CD14-positive monocyte (primary cell): Measurements from ENCODE around the gene EPS8L1. TPM values are rescaled to one million over a fixed set of nuclear protein-coding genes. Genes with fewer than 3 reads are reported as not detected.

Experiments used
- DNase-seq, 3 donors: peaks; one replicate each; pipeline ENCODE4 v3.0.0-alpha.2; 2011 to 2022
- H2AFZ ChIP-seq: 2 replicates; pipeline ENCODE4 v1.6.0; 2012; ENCODE audit warnings: mild to moderate bottlenecking, low read depth, low read length, inconsistent platforms; ENCODE audit not compliant: insufficient read depth, poor library complexity, severe bottlenecking
- H3K27ac ChIP-seq, 2 donors: 1 replicate in 1 of 2; 2 replicates in 1 of 2; pipeline ENCODE4 v1.5.1; 2012 to 2013; ENCODE audit warnings: low read length in 2 of 2, control low read depth in 1 of 2, inconsistent platforms in 1 of 2, low read depth in 1 of 2, mild to moderate bottlenecking in 1 of 2
- H3K27me3 ChIP-seq, 2 donors: one replicate each; pipeline versions ENCODE4 v1.6.0 to v1.6.1; 2011 to 2013; ENCODE audit warnings: low read length in 2 of 2; ENCODE audit not compliant: control insufficient read depth in 2 of 2, insufficient read depth in 2 of 2
- H3K36me3 ChIP-seq, 2 donors: replicated peaks in 1 of 2; 1 replicate in 1 of 2; 2 replicates in 1 of 2; pipeline versions ENCODE4 v1.5.1 to v1.6.1; 2012 to 2013; ENCODE audit warnings: low read length in 2 of 2, control low read depth in 1 of 2, inconsistent platforms in 1 of 2, mild to moderate bottlenecking in 1 of 2; ENCODE audit not compliant: insufficient read depth in 2 of 2, control insufficient read depth in 1 of 2
- H3K4me1 ChIP-seq, 2 donors: 1 replicate in 1 of 2; 2 replicates in 1 of 2; pipeline versions ENCODE4 v1.5.1 to v1.6.1; 2012 to 2013; ENCODE audit warnings: low read length in 2 of 2, control low read depth in 1 of 2, inconsistent platforms in 1 of 2, mild to moderate bottlenecking in 1 of 2, moderate library complexity in 1 of 2; ENCODE audit not compliant: insufficient read depth in 2 of 2, control insufficient read depth in 1 of 2
- H3K4me2 ChIP-seq: replicated peaks from 2 replicates; pipeline ENCODE3; 2012; ENCODE audit warnings: low read length, moderate library complexity, mild to moderate bottlenecking; ENCODE audit not compliant: poor library complexity, severe bottlenecking; ENCODE audit errors: extremely low read depth
- H3K4me3 ChIP-seq, 3 experiments: fragments of 200-600 bp in 1 of 3; sonication (generic) in 1 of 3; replicated peaks in 1 of 3; 1 replicate in 2 of 3; 2 replicates in 1 of 3; pipeline ENCODE4 v1.5.1; 2011 to 2013; ENCODE audit warnings: low read length in 3 of 3, mild to moderate bottlenecking in 3 of 3, control low read depth in 2 of 3, low read depth in 2 of 3, inconsistent platforms in 1 of 3, moderate library complexity in 1 of 3
- H3K79me2 ChIP-seq: 2 replicates; pipeline ENCODE4 v1.6.0; 2012; ENCODE audit warnings: mild to moderate bottlenecking, control low read depth, inconsistent platforms, low read length, moderate library complexity; ENCODE audit not compliant: insufficient read depth
- H3K9ac ChIP-seq: 2 replicates; pipeline ENCODE4 v1.6.0; 2017; ENCODE audit warnings: low read length, mild to moderate bottlenecking; ENCODE audit not compliant: insufficient read depth, poor library complexity, severe bottlenecking
- H3K9me3 ChIP-seq, 2 donors: replicated peaks in 1 of 2; 1 replicate in 1 of 2; 2 replicates in 1 of 2; pipeline versions ENCODE4 v1.5.1 to v1.6.1; 2012 to 2013; ENCODE audit warnings: low read length in 2 of 2, control low read depth in 1 of 2; ENCODE audit not compliant: control insufficient read depth in 1 of 2, insufficient read depth in 1 of 2
- H4K20me1 ChIP-seq: 2 replicates; pipeline ENCODE4 v1.6.0; 2012; ENCODE audit warnings: mild to moderate bottlenecking, low read length, control low read depth, moderate library complexity; ENCODE audit not compliant: insufficient read depth
- H3K27ac Mint-ChIP-seq, 7 donors: one replicate each; pipeline ENCODE4 v1.8.0; 2020; ENCODE audit warnings: mild to moderate bottlenecking in 7 of 7, mixed read lengths in 7 of 7, moderate library complexity in 6 of 7, inconsistent platforms in 2 of 7
- H3K27me3 Mint-ChIP-seq, 3 donors: one replicate each; pipeline ENCODE4 v1.8.0; 2021 to 2022; ENCODE audit warnings: low read depth in 3 of 3, mild to moderate bottlenecking in 3 of 3, mixed read lengths in 3 of 3, moderate library complexity in 3 of 3, inconsistent platforms in 1 of 3
- H3K36me3 Mint-ChIP-seq, 2 donors: one replicate each; pipeline ENCODE4 v1.8.0; 2020; ENCODE audit warnings: mixed read lengths in 2 of 2, inconsistent platforms in 1 of 2, mild to moderate bottlenecking in 1 of 2
- H3K4me1 Mint-ChIP-seq: one replicate; pipeline ENCODE4 v1.8.0; 2020; ENCODE audit warnings: mild to moderate bottlenecking, mixed read lengths
- H3K4me3 Mint-ChIP-seq, 2 donors: one replicate each; pipeline ENCODE4 v1.8.0; 2020; ENCODE audit warnings: mild to moderate bottlenecking in 2 of 2, mixed read lengths in 2 of 2, moderate library complexity in 1 of 2
- H3K9me3 Mint-ChIP-seq, 7 donors: one replicate each; pipeline ENCODE4 v1.8.0; 2020 to 2022; ENCODE audit warnings: mixed read lengths in 7 of 7, mild to moderate bottlenecking in 6 of 7, moderate library complexity in 6 of 7, inconsistent platforms in 2 of 7
- CTCF ChIP-seq: fragments of 200-600 bp; IDR thresholded peaks from one replicate; pipeline ENCODE4 v1.8.0; 2022; ENCODE audit warnings: antibody characterized with exemption, mild to moderate bottlenecking
- WGBS: methylation state at CpG from one replicate; pipeline ENCODE4 v1.1.5; 2013; ENCODE audit warnings: missing lambda C conversion rate; ENCODE audit not compliant: insufficient coverage; 5-methylcytosine and 5-hydroxymethylcytosine counted together
- intact Hi-C, 2 donors: fragments of 100-400 bp; cut with micrococcal nuclease; formaldehyde crosslinking; loops; one replicate each; pipeline versions ENCODE4 v1.15.0 to v1.15.1; 2023
- polyA plus RNA-seq, 3 donors: library from polyadenylated mRNA; depleted of rRNA in 1 of 3; unstranded in 2 of 3; stranded (reverse) in 1 of 3; fragments of 300-500 nt in 2 of 3; fragments of >200 nt in 1 of 3; fragmentation: Illumina TruSeq in 2 of 3; gene quantifications; 1 replicate in 2 of 3; 2 replicates in 1 of 3; pipeline ENCODE4 v1.2.3, GENCODE V29; 2012 to 2021

The EPS8L1 gene
- polyA plus RNA-seq, 3 donors: 1.5 to 5.0 (median 1.8) TPM

GRCh38 chr19:55115446-55116065, 39.9 kb downstream of the EPS8L1 start:
- Mint-ChIP-seq H3K9me3 (no peaks in the 10 kb centered on the region), H3K27me3 (peaks cover 2 to 8% (median 6%) of the 10 kb centered on the region in 3 donors), H3K27ac (peak overlapping the region; percentile 70 to 99 (median 97)), H3K36me3 (peaks cover 11 to 38% of the 10 kb centered on the region in 2 donors), H3K4me1 (peaks cover 43% of the 10 kb centered on the region), H3K4me3 (peak overlapping the region; percentile 95 to 100)
- H4K20me1 ChIP-seq: peaks cover 65% of the 10 kb centered on the region
- no peak overlapping the region for H3K9ac ChIP-seq
- H3K36me3 ChIP-seq: peaks cover 18 to 26% of the 10 kb centered on the region in 2 donors
- peaks cover 0 to 3% of the 10 kb centered on the region in 2 donors for H3K27me3 ChIP-seq
- H2AFZ ChIP-seq: no peak overlapping the region
- no peak for TF ChIP-seq CTCF
- peak overlapping the region; percentile 98 for H3K4me2 ChIP-seq
- H3K79me2 ChIP-seq: peaks cover 62% of the 10 kb centered on the region
- intact Hi-C loops: loop anchor here in 1 of 2 donors (10.0 kb wide), 1 partner anchor 139 kb away; the partner anchor contains the start of gene PPP6R1
- H3K27ac ChIP-seq: peak overlapping the region; percentile 80 to 84
- H3K4me1 ChIP-seq: peaks cover 25 to 43% of the 10 kb centered on the region in 2 donors
- peak overlapping the region in 2 of 3 experiments; percentile 81 to 94 for H3K4me3 ChIP-seq
- DNase-seq: no peak
- no peaks in the 10 kb centered on the region for H3K9me3 ChIP-seq
- WGBS: 100% methylated on average over 5 of the region's 13 CpGs

- peaks cover 18 to 21% of the 10 kb centered on the region in 2 donors for H3K36me3 ChIP-seq
- peak overlapping the region; percentile 31 for H2AFZ ChIP-seq
- Mint-ChIP-seq H3K4me1 (peaks cover 43% of the 10 kb centered on the region), H3K27ac (peak overlapping the region; percentile 97 to 99 (median 97)), H3K27me3 (peaks cover 3 to 12% (median 11%) of the 10 kb centered on the region in 3 donors), H3K4me3 (peak overlapping the region; percentile 95 to 100), H3K36me3 (peaks cover 4 to 30% of the 10 kb centered on the region in 2 donors), H3K9me3 (no peaks in the 10 kb centered on the region)
- TF ChIP-seq CTCF: no peak
- peak overlapping the region; percentile 81 to 94 (median 90) for H3K4me3 ChIP-seq
- H3K4me1 ChIP-seq: peaks cover 25 to 43% of the 10 kb centered on the region in 2 donors
- 0% methylated on average over 25 of the region's 25 CpGs for WGBS
- H3K9ac ChIP-seq: peak overlapping the region; percentile 74
- peak overlapping the region; percentile 98 for H3K4me2 ChIP-seq
- intact Hi-C loops: loop anchor here in 1 of 2 donors (10.0 kb wide), 1 partner anchor 138 kb away; the partner anchor contains the start of gene PPP6R1
- peak; percentile 78 to 86 (median 78) for DNase-seq
- peak overlapping the region; percentile 80 to 84 for H3K27ac ChIP-seq
- peaks cover 57% of the 10 kb centered on the region for H4K20me1 ChIP-seq
- H3K79me2 ChIP-seq: peaks cover 57% of the 10 kb centered on the region
- peaks cover 0 to 3% of the 10 kb centered on the region in 2 donors for H3K27me3 ChIP-seq
- no peaks in the 10 kb centered on the region for H3K9me3 ChIP-seq
Observed at GRCh38 chr19:55116232-55116858, 40.7 kb downstream of the EPS8L1 start.
